Measurements from ENCODE around the gene MDFI.

MDFI gene

DNA sequence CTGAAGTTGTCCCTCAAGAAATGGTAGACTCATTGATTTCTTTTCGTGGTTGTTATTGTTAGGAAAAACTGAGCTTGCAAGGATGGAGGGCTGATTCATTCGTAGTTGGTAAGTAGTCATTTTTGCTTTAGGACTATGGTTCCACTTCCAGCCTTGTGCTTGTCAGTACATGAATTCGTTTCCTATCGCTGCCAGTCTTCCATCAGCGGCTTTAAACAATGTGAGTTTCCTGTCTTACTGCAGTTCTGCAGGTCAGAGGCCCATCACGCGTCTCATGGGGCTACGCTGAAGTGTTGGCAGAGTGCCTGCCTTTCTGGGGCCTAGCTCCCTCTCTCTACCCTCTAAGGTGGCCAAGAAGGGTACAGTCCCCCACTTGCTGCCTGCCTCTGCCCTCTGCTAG, 11.4 kb upstream of the MDFI start:
- Histone ChIP-seq H3K27ac (replicated peaks) (no peak overlapping the region), H3K27me3 (ENCODE audit: insufficient read depth, poor library complexity, severe bottlenecking) (no peaks in the 10 kb centered on the region), H3K4me3 (replicated peaks; ENCODE audit: insufficient read depth, low read length) (no peak overlapping the region)
- TF ChIP-seq GABPA (IDR thresholded peaks at IDR 0.05; ENCODE audit: low read depth) = no peak
- TF ChIP-seq, protein P1, sequence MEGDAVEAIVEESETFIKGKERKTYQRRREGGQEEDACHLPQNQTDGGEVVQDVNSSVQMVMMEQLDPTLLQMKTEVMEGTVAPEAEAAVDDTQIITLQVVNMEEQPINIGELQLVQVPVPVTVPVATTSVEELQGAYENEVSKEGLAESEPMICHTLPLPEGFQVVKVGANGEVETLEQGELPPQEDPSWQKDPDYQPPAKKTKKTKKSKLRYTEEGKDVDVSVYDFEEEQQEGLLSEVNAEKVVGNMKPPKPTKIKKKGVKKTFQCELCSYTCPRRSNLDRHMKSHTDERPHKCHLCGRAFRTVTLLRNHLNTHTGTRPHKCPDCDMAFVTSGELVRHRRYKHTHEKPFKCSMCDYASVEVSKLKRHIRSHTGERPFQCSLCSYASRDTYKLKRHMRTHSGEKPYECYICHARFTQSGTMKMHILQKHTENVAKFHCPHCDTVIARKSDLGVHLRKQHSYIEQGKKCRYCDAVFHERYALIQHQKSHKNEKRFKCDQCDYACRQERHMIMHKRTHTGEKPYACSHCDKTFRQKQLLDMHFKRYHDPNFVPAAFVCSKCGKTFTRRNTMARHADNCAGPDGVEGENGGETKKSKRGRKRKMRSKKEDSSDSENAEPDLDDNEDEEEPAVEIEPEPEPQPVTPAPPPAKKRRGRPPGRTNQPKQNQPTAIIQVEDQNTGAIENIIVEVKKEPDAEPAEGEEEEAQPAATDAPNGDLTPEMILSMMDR (IDR thresholded peaks at IDR 0.05; ENCODE audit: insufficient read depth, low read length) = no peak
- TF ChIP-seq SPI1 (IDR thresholded peaks at IDR 0.05; ENCODE audit: borderline replicate concordance, low read depth) = no peak
- TF ChIP-seq POLR2AphosphoS5 (IDR thresholded peaks at IDR 0.05; ENCODE audit: low read depth) = no peak
- no peak for DNase-seq (ENCODE audit: low read depth in 1 of 2, low spot score in 1 of 2)

DNA sequence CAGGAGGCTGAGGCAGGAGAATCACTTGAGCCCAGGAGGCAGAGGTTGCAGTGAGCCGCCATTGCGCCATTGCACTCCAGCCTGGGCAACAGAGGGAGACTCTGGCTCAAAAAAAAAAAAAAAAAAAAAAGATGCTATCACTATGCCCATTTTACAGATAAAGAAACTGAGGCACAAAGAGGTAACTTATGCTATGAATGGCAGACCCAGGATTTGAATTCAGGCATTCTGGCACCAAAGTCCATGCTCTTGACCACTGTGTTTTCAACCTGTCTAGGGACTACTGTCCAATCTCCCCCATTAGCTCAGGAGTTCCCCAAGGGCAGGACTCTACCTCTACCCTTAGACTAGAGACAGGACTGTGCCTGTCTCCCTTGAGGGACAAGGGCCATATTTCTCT, 9.1 kb upstream of the MDFI start:
- no peak overlapping the region for H3K27ac ChIP-seq (replicated peaks)
- TF ChIP-seq, protein P1 (IDR thresholded peaks at IDR 0.05; ENCODE audit: insufficient read depth, low read length) = no peak
- no peak for TF ChIP-seq SPI1 (IDR thresholded peaks at IDR 0.05; ENCODE audit: borderline replicate concordance, low read depth)
- TF ChIP-seq, protein P2, sequence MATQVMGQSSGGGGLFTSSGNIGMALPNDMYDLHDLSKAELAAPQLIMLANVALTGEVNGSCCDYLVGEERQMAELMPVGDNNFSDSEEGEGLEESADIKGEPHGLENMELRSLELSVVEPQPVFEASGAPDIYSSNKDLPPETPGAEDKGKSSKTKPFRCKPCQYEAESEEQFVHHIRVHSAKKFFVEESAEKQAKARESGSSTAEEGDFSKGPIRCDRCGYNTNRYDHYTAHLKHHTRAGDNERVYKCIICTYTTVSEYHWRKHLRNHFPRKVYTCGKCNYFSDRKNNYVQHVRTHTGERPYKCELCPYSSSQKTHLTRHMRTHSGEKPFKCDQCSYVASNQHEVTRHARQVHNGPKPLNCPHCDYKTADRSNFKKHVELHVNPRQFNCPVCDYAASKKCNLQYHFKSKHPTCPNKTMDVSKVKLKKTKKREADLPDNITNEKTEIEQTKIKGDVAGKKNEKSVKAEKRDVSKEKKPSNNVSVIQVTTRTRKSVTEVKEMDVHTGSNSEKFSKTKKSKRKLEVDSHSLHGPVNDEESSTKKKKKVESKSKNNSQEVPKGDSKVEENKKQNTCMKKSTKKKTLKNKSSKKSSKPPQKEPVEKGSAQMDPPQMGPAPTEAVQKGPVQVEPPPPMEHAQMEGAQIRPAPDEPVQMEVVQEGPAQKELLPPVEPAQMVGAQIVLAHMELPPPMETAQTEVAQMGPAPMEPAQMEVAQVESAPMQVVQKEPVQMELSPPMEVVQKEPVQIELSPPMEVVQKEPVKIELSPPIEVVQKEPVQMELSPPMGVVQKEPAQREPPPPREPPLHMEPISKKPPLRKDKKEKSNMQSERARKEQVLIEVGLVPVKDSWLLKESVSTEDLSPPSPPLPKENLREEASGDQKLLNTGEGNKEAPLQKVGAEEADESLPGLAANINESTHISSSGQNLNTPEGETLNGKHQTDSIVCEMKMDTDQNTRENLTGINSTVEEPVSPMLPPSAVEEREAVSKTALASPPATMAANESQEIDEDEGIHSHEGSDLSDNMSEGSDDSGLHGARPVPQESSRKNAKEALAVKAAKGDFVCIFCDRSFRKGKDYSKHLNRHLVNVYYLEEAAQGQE (IDR thresholded peaks at IDR 0.05; ENCODE audit: insufficient replicate concordance, low read depth) = no peak
- TF ChIP-seq GABPA (IDR thresholded peaks at IDR 0.05; ENCODE audit: low read depth) = no peak
- no peak for TF ChIP-seq POLR2AphosphoS5 (IDR thresholded peaks at IDR 0.05; ENCODE audit: low read depth)

DNA sequence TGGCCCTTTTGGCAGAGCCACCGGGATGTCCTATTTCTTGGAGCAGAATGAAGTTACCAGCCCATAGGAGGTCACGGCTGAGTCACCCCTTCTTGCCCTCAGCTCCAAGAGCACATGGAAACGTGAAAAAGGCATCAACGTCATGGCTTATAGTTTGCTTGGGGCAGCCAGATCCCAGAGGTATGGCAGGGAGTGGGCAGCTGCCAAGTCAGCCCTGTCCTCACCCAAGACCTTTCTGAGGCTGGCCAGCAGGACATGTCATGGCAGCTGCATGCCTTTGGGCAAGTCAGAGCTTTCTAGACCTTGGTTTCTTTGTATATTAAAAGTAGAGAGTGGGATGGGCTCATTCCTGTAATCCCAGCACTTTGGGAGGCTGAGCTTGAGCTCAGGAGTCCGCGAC, 8.2 kb upstream of the MDFI start:
- Histone ChIP-seq H3K4me3 (replicated peaks; ENCODE audit: insufficient read depth, low read length) (no peak overlapping the region), H3K27me3 (ENCODE audit: insufficient read depth, poor library complexity, severe bottlenecking) (peaks cover 6% of the 10 kb centered on the region), H3K27ac (replicated peaks) (no peak overlapping the region)
- TF ChIP-seq POLR2AphosphoS5 (IDR thresholded peaks at IDR 0.05; ENCODE audit: low read depth) = no peak
- no peak for TF ChIP-seq GABPA (IDR thresholded peaks at IDR 0.05; ENCODE audit: low read depth)
- TF ChIP-seq SPI1 (IDR thresholded peaks at IDR 0.05; ENCODE audit: borderline replicate concordance, low read depth) = no peak
- TF ChIP-seq, protein P1 (IDR thresholded peaks at IDR 0.05; ENCODE audit: insufficient read depth, low read length) = no peak
- TF ChIP-seq, protein P2 (IDR thresholded peaks at IDR 0.05; ENCODE audit: insufficient replicate concordance, low read depth) = no peak
- no peak for DNase-seq (ENCODE audit: low read depth in 1 of 2, low spot score in 1 of 2)

More for the DNA sequence above, 9.1 kb upstream of the MDFI start:
- Histone ChIP-seq H3K27me3 (ENCODE audit: insufficient read depth, poor library complexity, severe bottlenecking) (peaks cover 3% of the 10 kb centered on the region), H3K4me3 (replicated peaks; ENCODE audit: insufficient read depth, low read length) (no peak overlapping the region)
- no peak for DNase-seq (ENCODE audit: low read depth in 1 of 2, low spot score in 1 of 2)

DNA sequence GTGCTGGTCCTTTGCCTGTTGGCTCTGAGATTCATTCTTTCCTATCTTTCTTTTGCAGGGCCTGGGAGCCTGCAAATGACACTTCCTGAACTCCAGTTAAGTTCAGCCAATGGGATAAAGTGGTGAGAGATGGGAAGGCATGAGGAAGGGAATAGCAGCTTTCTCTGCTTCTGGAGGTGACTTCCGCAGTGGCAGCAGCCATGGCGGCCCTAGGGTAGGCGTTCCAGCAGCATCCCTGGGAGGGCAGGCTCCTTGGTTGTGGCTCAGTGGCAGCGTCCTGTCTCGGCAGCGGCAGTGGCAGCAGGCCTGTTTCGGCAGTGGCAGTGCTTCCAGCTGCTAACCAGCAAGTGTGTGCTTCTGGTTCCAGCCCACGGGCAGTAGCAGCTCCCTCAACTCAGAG, 7.3 kb upstream of the MDFI start:
- H3K27ac ChIP-seq (replicated peaks) = no peak overlapping the region

More for the DNA sequence above, 7.3 kb upstream of the MDFI start:
- Histone ChIP-seq H3K27me3 (ENCODE audit: insufficient read depth, poor library complexity, severe bottlenecking) (peaks cover 6% of the 10 kb centered on the region), H3K4me3 (replicated peaks; ENCODE audit: insufficient read depth, low read length) (no peak overlapping the region)
- TF ChIP-seq GABPA (IDR thresholded peaks at IDR 0.05; ENCODE audit: low read depth) = no peak
- no peak for TF ChIP-seq SPI1 (IDR thresholded peaks at IDR 0.05; ENCODE audit: borderline replicate concordance, low read depth)
- TF ChIP-seq, protein P2 (IDR thresholded peaks at IDR 0.05; ENCODE audit: insufficient replicate concordance, low read depth) = no peak
- TF ChIP-seq POLR2AphosphoS5 (IDR thresholded peaks at IDR 0.05; ENCODE audit: low read depth) = no peak
- TF ChIP-seq, protein P1 (IDR thresholded peaks at IDR 0.05; ENCODE audit: insufficient read depth, low read length) = no peak
- no peak for DNase-seq (ENCODE audit: low read depth in 1 of 2, low spot score in 1 of 2)

All from HL-60 (cell line).